ENCODE measurements around the gene KRT78.
"Not testable (repeated sequence)": the region's sequence is repeated elsewhere in the genome, so short reads cannot be mapped to it uniquely, and the experiment has no call there.

The KRT78 gene

GRCh38 chr12:52809166-52809565 is 39.6 kb downstream of the KRT78 start:
- DNase-seq, result no peak

- DNase-seq, result no peak
These were observed 40.1 kb downstream of the KRT78 start for GRCh38 chr12:52808573-52809160.

- no peak for DNase-seq
These were observed 41.0 kb downstream of the KRT78 start for GRCh38 chr12:52807544-52808470.

GRCh38 chr12:52806821-52807543 is 41.8 kb downstream of the KRT78 start:
- no peak for DNase-seq

GRCh38 chr12:52806169-52806811 is 42.5 kb downstream of the KRT78 start:
- no peak for DNase-seq

- no peak for DNase-seq
These were observed 43.1 kb downstream of the KRT78 start for GRCh38 chr12:52805739-52806138.

GRCh38 chr12:52805000-52805399 is 43.8 kb downstream of the KRT78 start:
- no peak for DNase-seq

- DNase-seq, result no peak
These were observed 46.4 kb downstream of the KRT78 start for GRCh38 chr12:52802442-52802841.

- no peak for DNase-seq
These were observed 47.0 kb downstream of the KRT78 start for GRCh38 chr12:52801773-52802172.

GRCh38 chr12:52800259-52800917 is 48.4 kb downstream of the KRT78 start:
- DNase-seq, result no peak

- DNase-seq, result no peak
These were observed 49.1 kb downstream of the KRT78 start for GRCh38 chr12:52799505-52800211.

GRCh38 chr12:52798671-52799504 is 49.9 kb downstream of the KRT78 start:
- no peak for DNase-seq

- no peak for DNase-seq
These were observed 50.7 kb downstream of the KRT78 start for GRCh38 chr12:52798003-52798670.

- DNase-seq, result no peak
These were observed 51.3 kb downstream of the KRT78 start for GRCh38 chr12:52797529-52797894.

GRCh38 chr12:52796839-52797528 is 51.8 kb downstream of the KRT78 start:
- no peak for DNase-seq

GRCh38 chr12:52796429-52796794 is 52.4 kb downstream of the KRT78 start:
- DNase-seq, result no peak

GRCh38 chr12:52795694-52796428 is 52.9 kb downstream of the KRT78 start, which contains the start of gene KRT3:
KRT3 (minus strand) TSS chr12:52796117; CDS start chr12:52796042, 75 bp downstream.
- DNase-seq, result no peak

- DNase-seq, result not testable (repeated sequence)
These were observed 53.5 kb downstream of the KRT78 start for GRCh38 chr12:52795332-52795674.

Measured in CD4-positive, alpha-beta T cell treated with Interferon alpha-2 for 1 hour (primary cell).